WI38 (cell line): ENCODE results near the gene PYM1.
"Not testable (repeated sequence)": the region's sequence is repeated elsewhere in the genome, so short reads cannot be mapped to it uniquely, and the experiment has no call there.

ENCODE experiments used
- H3K4me3 ChIP-seq: 2 replicates; pipeline ENCODE4 v1.5.1; 2011; ENCODE audit warnings: low read depth, mild to moderate bottlenecking, control low read depth, low read length
- CTCF ChIP-seq: IDR thresholded peaks from 2 replicates; pipeline ENCODE4 v1.5.1; 2012; ENCODE audit warnings: low read depth, mild to moderate bottlenecking, control low read depth, low read length

PYM1 gene

GRCh38 chr12:55925870-55926737 is 1.6 kb downstream of the PYM1 start:
- TF ChIP-seq CTCF = no peak
- peak overlapping the region; percentile 89 for H3K4me3 ChIP-seq

- TF ChIP-seq CTCF = no peak
- H3K4me3 ChIP-seq = no peak overlapping the region
These were observed 2.3 kb downstream of the PYM1 start for GRCh38 chr12:55925371-55925770.

- H3K4me3 ChIP-seq = not testable (repeated sequence)
These were observed 4.0 kb downstream of the PYM1 start for GRCh38 chr12:55923648-55924047.

- no peak for TF ChIP-seq CTCF
- H3K4me3 ChIP-seq = no peak overlapping the region
These were observed 5.6 kb downstream of the PYM1 start for GRCh38 chr12:55922126-55922525.

- H3K4me3 ChIP-seq = not testable (repeated sequence)
These were observed 8.7 kb downstream of the PYM1 start for GRCh38 chr12:55919032-55919431.

GRCh38 chr12:55915482-55915859 is 12.2 kb downstream of the PYM1 start:
- TF ChIP-seq CTCF = no peak
- H3K4me3 ChIP-seq = no peak overlapping the region

- H3K4me3 ChIP-seq = no peak overlapping the region
- TF ChIP-seq CTCF = no peak
These were observed 14.8 kb downstream of the PYM1 start for GRCh38 chr12:55912908-55913307.

GRCh38 chr12:55909513-55909884 is 18.2 kb downstream of the PYM1 start:
- TF ChIP-seq CTCF = no peak
- H3K4me3 ChIP-seq = no peak overlapping the region
